Testis (tissue), 2 donors: ENCODE measurements around the gene MANBA.

Experiments used
- CTCF ChIP-seq, 3 experiments: fragments of 450-650 bp in 2 of 3; fragments of 200-600 bp in 1 of 3; sonication (generic) in 1 of 3; IDR thresholded peaks; one replicate each; pipeline ENCODE4 v1.5.1; 2016 to 2019; ENCODE audit warnings: antibody characterized with exemption in 3 of 3, mild to moderate bottlenecking in 2 of 3, moderate library complexity in 1 of 3
- POLR2A ChIP-seq: fragments of 450-650 bp; IDR thresholded peaks from one replicate; pipeline ENCODE4 v1.6.1; 2017; ENCODE audit warnings: antibody characterized with exemption, mild to moderate bottlenecking, moderate library complexity

GRCh38 chr4:102715057-102715456 lies 45.7 kb downstream of the MANBA start:
- TF ChIP-seq CTCF (IDR thresholded peaks at IDR 0.05) = no peak
- TF ChIP-seq POLR2A = no peak
